Measurements from ENCODE around the gene TNS3.

DNA sequence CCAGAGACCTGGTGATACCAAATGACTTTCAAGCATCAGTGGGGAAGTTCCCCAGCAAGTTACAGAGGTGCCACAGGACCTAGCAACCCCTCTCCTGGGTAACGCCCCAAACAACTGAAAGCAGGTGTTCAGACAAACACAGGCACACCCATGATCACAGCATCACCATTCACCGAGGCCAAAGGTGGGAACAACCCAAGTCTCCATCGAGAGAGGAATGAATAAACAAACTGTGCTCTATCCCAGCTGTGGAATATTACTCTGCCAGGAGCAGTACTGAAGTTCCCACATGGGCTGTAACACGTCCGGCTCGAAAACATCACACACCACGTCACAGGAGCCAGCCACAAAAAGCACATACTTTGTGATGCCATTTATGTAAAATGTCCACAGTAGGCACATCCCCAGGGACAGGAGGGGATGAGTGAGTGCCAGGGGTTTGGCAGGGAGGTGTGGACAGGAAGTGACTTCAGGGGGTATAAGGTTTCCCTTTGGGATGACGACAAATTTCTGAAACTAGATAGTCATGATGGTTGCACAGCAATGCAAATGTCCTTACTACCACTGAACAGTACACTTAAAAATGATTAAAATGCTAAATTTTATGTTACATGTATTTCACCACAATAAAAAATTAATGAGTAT lies 222.8 kb downstream of the TNS3 start:
- TF ChIP-seq CTCF (IDR thresholded peaks at IDR 0.05 in 8 of 11, conservative IDR thresholded peaks at IDR 0.05 in 3 of 11) (no peak), POLR2AphosphoS5 (IDR thresholded peaks at IDR 0.05) (no peak), POLR2A (IDR thresholded peaks at IDR 0.05) (no peak)

Data from spleen (tissue), 7 donors.